ENCODE measurements around the gene SHKBP1.
"Not testable (repeated sequence)": the region's sequence is repeated elsewhere in the genome, so short reads cannot be mapped to it uniquely, and the experiment has no call there.

SHKBP1 gene

GRCh38 chr19:40576585-40577451, at the start of gene SHKBP1:
TSS of gene SHKBP1 (plus strand) at chr19:40576873. CDS start at chr19:40576900, 27 bp downstream.
- no peak for FAIRE-seq

DNA sequence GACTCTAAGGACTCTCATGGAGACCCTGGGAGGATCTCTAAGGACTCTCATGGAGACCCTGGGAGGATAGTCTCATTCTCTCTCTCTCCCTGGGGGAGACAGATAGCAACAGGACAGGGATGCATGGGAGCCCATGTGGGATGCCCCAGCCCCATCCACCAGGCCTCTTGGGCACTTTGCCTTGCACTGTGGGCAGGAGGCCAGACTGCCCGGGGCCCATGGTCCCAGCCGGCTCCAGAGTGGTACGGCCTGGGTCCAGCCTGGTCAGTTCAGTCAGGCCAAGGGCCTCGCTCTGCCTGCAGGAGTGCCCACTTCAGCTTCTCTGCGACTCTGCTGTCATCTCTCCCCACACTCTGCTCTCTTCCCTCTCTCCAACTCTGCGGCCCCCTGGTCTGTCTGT, 48.6 kb upstream of the SHKBP1 start:
- no peak for FAIRE-seq

DNA sequence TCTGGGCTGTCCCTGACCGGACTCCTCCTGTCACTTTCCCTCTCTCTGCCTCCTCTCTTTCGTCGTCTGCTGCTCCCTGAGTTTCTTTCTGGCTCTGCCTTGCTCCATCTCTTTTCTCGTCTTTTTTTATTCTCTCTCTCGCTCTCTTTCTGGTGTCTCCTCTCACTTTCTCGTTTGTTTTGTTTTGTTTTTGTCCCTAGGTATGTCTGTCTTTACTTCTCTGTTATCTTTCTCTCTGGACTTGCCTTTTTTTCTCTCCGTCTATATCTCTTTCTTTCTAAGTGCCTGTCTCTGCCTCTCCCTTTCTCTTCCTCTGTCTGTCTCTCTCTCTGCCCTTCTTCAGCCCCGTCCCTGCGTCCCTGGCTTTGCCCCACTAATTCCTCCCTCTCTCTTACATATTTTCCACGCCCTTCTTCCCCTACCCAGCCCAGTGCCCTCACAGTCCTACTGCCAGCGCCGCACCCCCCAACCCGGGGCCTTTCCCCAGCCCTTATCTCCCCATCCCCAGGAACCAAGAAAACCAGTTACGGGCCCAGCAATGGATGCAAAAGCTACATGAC, 48.1 kb upstream of the SHKBP1 start:
- FAIRE-seq = no peak

- FAIRE-seq = no peak
Measured at GRCh38 chr19:40529093-40529954, 47.3 kb upstream of the SHKBP1 start.

DNA sequence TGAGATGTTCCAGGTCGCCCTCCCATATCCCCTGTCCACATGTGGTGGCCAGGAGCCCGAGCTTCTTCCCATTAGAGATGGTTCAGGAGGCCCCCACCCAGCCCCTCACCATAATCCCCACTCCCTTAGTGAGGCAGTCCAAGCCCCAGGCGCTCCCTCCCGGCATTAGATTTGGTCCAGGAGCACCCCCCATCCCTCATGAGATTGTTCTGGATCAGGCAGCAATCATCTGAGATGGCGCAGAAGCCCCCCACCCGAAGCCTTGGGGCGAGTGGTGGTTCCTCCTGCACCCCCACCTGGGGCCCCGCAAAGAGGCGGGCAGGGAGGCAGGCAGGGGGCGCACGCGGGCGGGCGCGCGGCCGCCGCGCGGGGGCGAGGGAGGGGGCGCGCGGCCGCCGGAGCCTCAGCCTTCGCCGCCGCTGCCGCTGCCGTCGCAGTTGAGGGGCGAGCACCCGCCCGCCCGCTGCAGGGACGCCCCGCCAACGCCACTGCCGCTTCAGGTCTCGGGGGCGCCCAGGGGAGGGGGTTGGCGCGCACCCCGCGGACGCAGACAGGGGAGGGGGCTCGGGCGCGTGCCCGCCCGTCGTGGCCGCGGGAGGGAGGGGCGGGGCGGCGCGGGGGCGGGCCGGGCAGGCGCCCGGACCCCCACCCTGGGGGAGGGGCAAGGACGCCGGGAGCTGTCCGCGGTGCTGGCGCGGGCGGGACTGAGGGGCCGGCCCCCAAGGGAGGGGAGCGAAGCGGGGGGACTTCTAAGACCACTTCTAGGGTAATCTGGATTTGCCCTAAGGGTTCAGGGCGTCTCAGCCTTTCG, 46.4 kb upstream of the SHKBP1 start:
- no peak for FAIRE-seq

- no peak for FAIRE-seq
Measured at GRCh38 chr19:40533508-40533907, 43.2 kb upstream of the SHKBP1 start.

DNA sequence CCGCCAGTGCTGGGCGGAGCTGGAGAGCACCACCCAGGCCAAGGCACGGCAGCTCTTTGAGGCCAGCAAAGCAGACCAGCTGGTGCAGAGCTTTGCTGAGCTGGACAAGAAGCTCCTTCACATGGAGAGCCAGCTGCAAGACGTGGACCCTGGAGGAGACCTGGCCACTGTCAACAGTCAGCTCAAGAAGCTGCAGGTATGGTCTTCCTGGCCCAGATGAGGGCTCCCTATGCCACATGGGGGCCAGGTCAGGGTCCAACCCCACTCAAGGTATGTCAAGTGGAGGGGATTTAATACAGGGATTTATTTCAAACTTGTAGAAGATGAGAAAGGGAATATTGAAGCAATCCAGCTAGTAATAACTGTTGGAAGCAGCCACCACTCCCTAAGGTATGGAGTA, 42.5 kb upstream of the SHKBP1 start:
- no peak for FAIRE-seq

- FAIRE-seq = no peak
Measured at GRCh38 chr19:40539070-40539469, 37.6 kb upstream of the SHKBP1 start.

DNA sequence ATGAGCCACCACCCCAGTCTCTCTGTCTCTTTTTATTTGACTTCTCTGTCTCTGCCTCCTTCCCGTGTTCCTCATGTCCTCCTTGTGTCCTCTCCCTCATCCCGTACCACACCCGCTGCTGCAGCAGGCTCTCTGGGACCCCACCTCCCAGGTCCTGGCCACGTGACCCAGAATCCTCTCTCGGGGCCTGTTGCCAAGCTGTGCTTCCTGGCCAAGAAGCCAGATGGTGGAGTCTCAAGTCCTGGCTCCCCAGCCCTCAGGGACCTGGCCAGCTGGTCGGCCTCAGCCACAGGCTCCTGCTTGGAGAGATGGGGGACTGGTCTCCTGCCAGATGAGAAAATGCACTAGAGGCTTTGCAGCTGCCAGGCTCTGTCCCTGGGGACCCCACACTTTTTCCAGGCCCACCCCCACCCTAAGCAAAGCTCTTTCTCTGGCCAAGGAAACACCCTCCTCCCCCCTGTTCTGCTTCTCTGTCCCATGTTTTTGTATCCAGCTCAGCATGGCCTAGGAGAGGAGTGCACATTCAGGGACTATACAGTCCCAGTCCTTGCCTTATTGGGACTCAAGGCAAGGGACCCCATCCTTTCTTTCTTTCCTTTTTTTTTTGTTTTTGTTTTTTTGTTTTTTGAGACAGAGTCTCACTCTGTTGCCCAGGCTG, 34.3 kb upstream of the SHKBP1 start:
- FAIRE-seq = no peak

DNA sequence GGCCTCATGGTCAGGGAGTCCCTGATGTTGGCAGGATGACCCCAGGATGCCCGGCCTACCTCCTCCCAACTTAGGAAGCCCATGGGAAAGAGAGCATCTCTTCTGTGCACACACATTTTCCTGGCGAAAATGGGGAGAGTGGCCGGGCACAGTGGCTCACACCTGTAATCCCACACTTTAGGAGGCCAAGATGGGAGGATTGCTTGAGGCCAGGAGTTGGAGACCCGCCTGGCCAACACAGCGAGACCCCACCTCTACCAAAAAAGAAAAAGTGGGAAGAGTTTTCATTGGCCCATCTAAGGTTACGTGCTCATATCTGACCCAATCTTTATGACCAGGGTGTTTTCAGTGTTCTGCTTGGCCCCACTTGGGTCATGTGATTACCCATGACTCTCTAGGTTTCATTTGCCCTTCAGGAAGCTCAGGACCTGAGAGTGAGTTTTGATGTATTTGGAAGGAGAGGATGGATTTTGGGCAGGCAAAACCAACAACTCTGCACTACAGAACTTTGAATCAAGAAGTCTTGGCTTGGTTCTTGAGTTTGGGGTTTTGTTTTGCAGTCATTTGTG, 33.6 kb upstream of the SHKBP1 start:
- FAIRE-seq = no peak

- FAIRE-seq = not testable (repeated sequence)
Measured at GRCh38 chr19:40546153-40546841, 30.4 kb upstream of the SHKBP1 start.

DNA sequence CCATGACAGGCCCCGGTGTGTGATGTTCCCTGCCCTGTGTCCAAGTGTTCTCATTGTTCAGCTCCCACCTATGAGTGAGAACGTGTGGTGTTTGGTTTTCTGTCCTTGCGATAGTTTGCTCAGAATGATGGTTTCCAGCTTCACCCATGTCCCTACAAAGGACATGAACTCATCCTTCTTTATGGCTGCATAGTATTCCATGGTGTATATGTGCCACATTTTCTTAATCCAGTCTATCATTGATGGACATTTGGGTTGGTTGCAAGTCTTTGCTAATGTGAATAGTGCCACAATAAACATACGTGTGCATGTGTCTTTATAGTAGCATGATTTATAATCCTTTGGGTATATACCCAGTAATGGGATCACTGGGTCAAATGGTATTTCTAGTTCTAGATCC, 29.5 kb upstream of the SHKBP1 start:
- FAIRE-seq = not testable (repeated sequence)

DNA sequence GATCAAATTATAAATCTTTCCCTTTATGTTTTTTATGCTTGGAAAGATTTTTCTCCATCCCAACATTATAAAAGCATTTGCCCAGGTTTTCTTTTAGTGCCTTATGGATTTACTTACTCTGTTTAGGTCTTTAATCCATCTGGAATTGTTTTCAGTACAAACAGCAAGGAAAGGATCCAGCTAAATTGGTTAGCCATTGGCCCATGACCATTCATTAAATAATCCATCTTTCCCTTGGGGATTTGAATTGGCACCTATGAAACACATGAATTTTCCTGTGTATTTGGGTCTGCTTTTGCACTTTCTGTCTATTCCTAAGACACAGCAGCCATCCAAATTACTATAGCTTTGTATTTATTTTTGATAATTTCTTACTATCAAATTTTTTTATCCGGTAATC, 28.8 kb upstream of the SHKBP1 start:
- FAIRE-seq = no peak

DNA sequence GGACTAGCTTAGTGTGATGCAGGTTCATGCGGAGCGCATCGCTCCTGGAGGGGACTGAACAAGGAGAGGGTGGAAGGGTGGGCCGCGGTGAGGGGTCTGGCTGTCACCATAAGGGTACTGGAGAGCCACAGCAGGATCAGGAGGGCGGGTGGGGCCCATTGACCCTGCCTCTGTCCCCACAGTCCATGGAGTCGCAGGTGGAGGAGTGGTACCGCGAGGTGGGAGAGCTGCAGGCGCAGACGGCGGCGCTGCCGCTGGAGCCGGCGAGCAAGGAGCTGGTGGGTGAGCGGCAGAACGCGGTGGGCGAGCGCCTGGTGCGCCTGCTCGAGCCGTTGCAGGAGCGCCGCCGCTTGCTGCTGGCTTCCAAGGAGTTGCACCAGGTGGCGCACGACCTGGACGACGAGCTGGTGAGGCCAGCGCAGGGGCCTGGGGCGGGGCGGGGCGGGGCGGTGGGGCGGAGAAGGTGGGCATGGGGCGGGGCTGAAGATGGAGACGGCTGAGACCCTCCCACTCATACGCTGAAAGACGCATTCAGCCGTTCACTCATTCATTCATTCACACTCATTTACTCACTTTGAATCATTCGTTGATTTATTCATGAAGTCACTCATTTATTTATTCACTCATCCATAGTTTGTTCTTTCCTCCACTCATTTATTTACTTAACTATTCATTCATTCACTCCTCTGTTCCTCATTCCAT, 27.5 kb upstream of the SHKBP1 start:
- no peak for FAIRE-seq

DNA sequence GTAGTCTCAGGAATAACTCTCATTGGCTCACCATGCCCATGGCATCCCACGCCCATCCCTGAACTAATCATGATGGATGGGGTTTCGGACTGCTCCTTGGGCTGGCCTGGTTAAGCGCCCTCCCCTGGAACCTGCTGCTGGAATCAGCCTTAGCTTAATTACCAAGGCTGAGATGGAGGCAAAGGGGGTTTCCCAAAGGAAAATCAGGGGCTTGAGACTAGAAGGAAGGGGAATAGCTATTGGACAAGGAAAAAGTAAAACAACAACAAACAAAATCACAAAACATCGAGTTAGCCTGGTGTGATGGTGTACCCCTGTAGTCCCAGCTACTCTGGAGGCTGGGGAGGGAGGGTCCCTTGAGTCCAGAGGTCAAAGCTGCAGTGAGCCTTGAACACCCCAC, 25.7 kb upstream of the SHKBP1 start:
- no peak for FAIRE-seq

DNA sequence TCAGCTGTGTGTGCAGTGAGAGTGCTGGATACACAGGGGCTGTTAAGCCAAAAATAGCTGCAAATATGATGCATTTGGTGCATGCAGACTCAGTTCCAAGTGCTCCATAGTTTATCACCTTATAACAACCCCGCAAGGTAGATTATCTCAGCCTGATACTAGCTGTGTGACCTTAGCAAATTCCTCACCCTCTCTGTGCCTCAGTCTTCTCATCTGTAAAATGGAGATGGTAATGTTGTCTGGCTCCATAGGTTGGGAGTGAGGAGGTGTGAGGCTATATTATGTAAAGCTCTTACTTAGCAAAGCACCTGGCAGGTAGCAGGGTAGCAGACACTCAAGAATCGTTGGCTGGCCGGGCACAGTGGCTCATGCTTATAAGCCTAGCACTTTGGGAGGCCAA, 23.8 kb upstream of the SHKBP1 start:
- no peak for FAIRE-seq

DNA sequence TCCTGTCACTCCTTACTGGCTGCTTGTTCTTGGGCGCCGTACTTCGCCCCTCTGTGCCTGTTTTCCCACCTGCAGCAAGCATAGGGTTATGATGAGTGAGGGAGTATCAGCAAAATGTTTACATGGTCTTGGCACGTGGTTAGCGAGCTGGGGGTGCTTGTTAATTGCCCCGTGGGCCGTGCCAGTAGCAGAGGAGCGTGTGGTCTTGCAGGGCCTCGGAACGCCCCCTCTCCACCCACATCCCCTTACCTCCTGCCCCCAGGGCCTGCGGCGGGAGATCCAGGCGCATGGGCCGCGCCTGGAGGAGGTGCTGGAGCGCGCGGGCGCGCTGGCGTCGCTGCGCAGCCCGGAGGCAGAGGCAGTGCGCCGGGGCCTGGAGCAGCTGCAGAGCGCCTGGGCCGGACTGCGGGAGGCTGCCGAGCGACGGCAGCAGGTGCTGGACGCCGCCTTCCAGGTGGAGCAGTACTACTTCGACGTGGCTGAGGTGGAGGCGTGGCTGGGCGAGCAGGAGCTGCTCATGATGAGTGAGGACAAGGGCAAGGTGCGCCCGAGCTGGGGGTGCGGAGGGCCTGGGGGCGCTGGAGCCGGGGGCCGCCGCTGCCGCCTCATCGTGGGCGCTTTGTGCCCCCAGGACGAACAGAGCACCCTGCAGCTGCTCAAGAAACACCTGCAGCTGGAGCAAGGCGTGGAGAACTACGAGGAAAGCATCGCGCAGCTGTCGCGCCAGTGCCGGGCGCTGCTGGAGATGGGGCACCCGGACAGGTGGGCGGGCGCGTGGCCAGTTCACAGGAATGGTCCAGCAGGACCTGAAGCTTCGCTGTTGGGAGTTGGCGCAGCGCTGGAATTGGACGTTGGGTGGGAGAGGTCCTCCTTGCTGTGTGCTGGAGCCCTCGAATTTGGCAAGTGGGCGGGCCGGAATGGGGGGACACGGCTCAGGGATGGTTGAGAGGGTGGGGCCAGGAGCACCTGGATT, 22.5 kb upstream of the SHKBP1 start:
- no peak for FAIRE-seq

- FAIRE-seq = no peak
Measured at GRCh38 chr19:40555978-40556689, 20.5 kb upstream of the SHKBP1 start.
